Activated T-helper 2 cell treated with anti-CD3 and anti-CD28 coated beads, Interferon-gamma antibody, Interleukin-2, Interleukin-4, amounts not matched to agents 10 μg/mL and 5 μg/mL and 100 μg/mL, durations not matched to agents 14 hours and 24 hours and 36 hours (primary cell): ENCODE results near the gene CIDEC. TPM values are rescaled to one million over a fixed set of nuclear protein-coding genes. Genes with fewer than 3 reads are reported as not detected.
"Not testable (repeated sequence)": the region's sequence is repeated elsewhere in the genome, so short reads cannot be mapped to it uniquely, and the experiment has no call there.

Source experiments
- DNase-seq: peaks from one replicate; pipeline ENCODE4 v3.0.0; 2021; ENCODE audit warnings: low spot score
- H3K27ac Mint-ChIP-seq: one replicate; pipeline ENCODE4 v1.8.0; 2021; ENCODE audit warnings: mixed read lengths
- H3K27me3 Mint-ChIP-seq: one replicate; pipeline ENCODE4 v1.8.0; 2021; ENCODE audit warnings: low read depth, mixed read lengths
- H3K36me3 Mint-ChIP-seq: one replicate; pipeline ENCODE4 v1.8.0; 2021; ENCODE audit warnings: low read depth, mixed read lengths
- H3K4me1 Mint-ChIP-seq: one replicate; pipeline ENCODE4 v1.8.0; 2021; ENCODE audit warnings: low read depth, mixed read lengths
- H3K4me3 Mint-ChIP-seq: one replicate; pipeline ENCODE4 v1.8.0; 2021; ENCODE audit warnings: low read depth, mild to moderate bottlenecking, moderate library complexity, mixed read lengths
- H3K9me3 Mint-ChIP-seq: one replicate; pipeline ENCODE4 v1.8.0; 2021; ENCODE audit warnings: mixed read lengths
- intact Hi-C: fragments of 100-400 bp; cut with micrococcal nuclease; formaldehyde crosslinking; loops from one replicate; pipeline ENCODE4 v1.15.1; 2023
- total RNA-seq: library from RNA; stranded (reverse); gene quantifications from 2 replicates; pipeline ENCODE4 v1.2.3, GENCODE V29; 2022

CIDEC gene
- total RNA-seq, 1 donor from 2014 or later, result not detected

DNA sequence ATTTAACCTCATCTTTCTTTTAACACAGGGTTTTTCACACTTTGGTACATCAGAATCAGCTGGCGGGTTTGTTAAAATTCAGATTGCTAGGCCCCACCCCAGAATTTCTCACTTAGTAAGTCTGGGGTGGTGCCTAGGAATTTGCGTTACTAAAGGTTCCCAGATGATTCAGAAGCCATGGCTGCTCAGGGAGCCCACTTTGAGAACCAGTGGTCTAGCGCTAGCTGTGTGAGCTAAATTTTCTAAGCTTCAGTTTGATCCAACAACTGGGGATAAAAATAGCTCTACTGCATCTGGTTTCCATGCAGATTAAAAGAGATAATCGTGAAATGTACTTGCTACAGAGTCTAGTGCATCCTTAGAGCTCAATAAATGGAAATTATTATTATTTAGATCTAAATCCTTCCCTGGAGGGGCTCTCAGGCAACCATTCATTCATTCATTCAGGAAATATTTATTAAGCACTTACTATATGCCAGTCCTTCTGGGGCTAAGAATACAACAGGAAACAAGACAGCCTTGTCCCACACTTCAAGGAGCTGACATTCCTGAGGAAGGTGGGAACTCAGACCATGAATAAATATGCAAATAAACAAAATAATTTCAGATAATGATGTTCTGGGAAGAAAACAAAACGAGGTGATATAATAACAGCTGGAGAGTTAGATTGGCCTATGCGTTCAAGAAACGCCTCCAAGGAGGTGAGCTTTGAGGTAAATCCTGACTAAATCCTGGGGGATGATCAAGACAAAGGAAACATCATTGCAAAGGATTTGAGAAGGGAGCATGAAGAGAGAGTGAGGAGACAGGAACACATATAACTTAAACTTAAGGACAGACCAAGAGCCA lies 3.9 kb upstream of the CIDEC start:
- no peak for DNase-seq

DNA sequence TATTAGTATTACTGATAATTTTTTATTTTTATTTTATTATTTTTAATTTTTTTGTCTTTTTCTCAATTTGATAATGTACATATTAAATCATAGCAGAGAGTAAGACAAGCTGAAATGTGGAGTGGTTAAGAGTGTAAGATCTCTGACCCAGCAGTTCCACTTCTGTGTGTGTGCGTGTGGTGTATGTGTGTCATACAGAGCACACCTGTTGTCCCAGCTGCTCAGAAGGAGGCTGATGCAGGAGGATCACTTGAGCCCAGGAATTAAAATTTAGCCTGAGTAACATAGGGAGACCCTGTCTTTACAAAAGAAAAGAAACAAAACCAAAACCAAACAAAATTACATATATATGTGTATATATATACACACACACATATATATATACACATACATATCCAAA lies 1.4 kb upstream of the CIDEC start:
- H3K27ac Mint-ChIP-seq, result no peak overlapping the region
- intact Hi-C loops, result no loop called here
- no peak for DNase-seq
- no peaks in the 10 kb centered on the region for H3K9me3 Mint-ChIP-seq
- H3K27me3 Mint-ChIP-seq, result peaks cover 3% of the 10 kb centered on the region
- H3K4me1 Mint-ChIP-seq, result no peaks in the 10 kb centered on the region
- no peaks in the 10 kb centered on the region for H3K36me3 Mint-ChIP-seq
- no peak overlapping the region for H3K4me3 Mint-ChIP-seq

More for the DNA sequence above, 3.9 kb upstream of the CIDEC start:
- Mint-ChIP-seq H3K36me3 (no peaks in the 10 kb centered on the region), H3K9me3 (no peaks in the 10 kb centered on the region), H3K4me1 (no peaks in the 10 kb centered on the region), H3K4me3 (no peak overlapping the region), H3K27me3 (peaks cover 3% of the 10 kb centered on the region), H3K27ac (no peak overlapping the region)
- intact Hi-C loops, result no loop called here

DNA sequence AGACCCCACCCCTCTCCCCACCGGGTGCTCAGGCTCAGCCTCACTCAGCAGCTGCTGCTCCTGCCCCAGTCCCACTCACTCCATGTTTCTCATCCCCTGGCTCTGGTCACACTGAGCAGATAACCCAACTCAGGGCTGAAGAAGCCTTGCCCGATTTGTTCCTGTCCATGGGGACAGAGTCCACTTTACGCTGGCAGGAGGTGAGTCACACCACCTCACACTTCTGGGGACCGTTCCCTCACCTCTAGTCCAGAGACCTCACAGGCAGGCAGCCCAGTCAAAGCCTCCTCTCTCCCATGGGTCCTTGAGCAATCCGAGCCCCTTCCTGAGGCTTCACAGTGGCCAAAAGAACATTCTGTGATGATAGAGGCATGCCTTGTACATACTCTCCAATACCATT lies 1.4 kb downstream of the CIDEC start:
- H3K27me3 Mint-ChIP-seq, result peaks cover 2% of the 10 kb centered on the region
- intact Hi-C loops, result no loop called here
- H3K27ac Mint-ChIP-seq, result no peak overlapping the region
- no peaks in the 10 kb centered on the region for H3K9me3 Mint-ChIP-seq
- no peaks in the 10 kb centered on the region for H3K36me3 Mint-ChIP-seq
- H3K4me1 Mint-ChIP-seq, result peaks cover 1% of the 10 kb centered on the region
- no peak overlapping the region for H3K4me3 Mint-ChIP-seq
- DNase-seq, result no peak

DNA sequence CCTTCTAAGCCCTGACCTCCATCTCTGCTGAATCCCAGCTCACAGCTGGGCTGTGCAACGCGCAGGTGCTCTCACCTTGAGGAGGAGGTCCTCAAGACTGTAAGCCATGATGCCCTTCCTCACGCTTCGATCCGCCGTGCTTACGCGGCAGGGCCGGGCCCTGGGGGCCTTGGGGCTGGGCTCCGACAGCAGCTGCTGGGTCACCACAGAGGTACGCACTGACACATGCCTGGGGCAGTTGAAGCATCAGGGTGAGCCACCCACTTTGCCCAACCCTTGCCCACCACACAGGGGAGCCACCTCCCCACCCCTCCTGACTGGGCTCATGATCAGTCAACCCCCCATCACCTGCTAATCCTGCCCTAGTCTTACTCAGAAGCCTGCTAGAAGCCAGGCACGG lies 3.1 kb downstream of the CIDEC start:
- H3K9me3 Mint-ChIP-seq, result no peaks in the 10 kb centered on the region
- peaks cover 2% of the 10 kb centered on the region for H3K27me3 Mint-ChIP-seq
- H3K4me3 Mint-ChIP-seq, result no peak overlapping the region
- intact Hi-C loops, result no loop called here
- H3K27ac Mint-ChIP-seq, result no peak overlapping the region
- no peak for DNase-seq
- peaks cover 1% of the 10 kb centered on the region for H3K4me1 Mint-ChIP-seq
- no peaks in the 10 kb centered on the region for H3K36me3 Mint-ChIP-seq

DNA sequence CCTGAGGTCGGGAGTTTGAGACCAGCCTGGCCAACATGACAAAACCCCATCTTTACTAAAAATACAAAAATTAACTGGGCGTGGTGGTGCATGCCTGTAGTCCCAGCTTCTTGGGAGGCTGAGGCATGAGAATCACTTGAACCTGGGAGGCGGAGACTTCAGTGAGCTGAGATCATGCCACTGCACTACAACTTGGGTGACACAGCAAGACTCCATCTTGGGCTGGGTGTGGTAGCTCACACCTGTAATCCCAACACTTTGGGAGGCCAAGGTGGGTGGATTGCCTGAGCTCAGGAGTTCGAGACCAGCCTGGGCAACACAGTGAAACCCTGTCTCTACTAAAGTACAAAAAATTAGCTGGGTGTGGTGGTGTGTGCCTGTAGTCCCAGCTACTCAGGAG lies 3.8 kb downstream of the CIDEC start:
- H3K36me3 Mint-ChIP-seq, H3K4me1 Mint-ChIP-seq, DNase-seq, H3K27me3 Mint-ChIP-seq, H3K9me3 Mint-ChIP-seq, H3K4me3 Mint-ChIP-seq, H3K27ac Mint-ChIP-seq, intact Hi-C loops: not testable (repeated sequence)

DNA sequence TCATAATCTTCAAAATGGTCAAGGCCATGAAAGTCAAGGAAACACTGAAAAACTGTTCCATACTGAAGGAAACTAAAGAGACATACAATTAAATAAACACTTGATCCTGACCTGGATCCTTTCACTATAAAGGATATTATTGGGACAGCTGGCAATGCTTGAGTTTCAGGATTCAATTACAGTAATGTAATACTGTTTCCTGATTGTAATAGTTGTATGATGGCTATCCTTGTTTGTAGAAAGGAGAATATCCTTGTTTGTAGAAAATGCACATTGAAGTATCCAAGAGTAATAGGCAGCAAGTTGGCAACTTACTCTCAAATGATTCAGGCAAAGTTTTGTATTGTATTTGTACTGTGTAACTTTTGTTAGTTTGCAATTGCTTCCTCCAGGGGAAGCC lies 4.6 kb downstream of the CIDEC start:
- DNase-seq, result no peak
- intact Hi-C loops, result no loop called here
- H3K36me3 Mint-ChIP-seq, result no peaks in the 10 kb centered on the region
- no peak overlapping the region for H3K27ac Mint-ChIP-seq
- H3K27me3 Mint-ChIP-seq, result peaks cover 2% of the 10 kb centered on the region
- H3K4me1 Mint-ChIP-seq, result peaks cover 1% of the 10 kb centered on the region
- H3K9me3 Mint-ChIP-seq, result no peaks in the 10 kb centered on the region
- H3K4me3 Mint-ChIP-seq, result no peak overlapping the region

DNA sequence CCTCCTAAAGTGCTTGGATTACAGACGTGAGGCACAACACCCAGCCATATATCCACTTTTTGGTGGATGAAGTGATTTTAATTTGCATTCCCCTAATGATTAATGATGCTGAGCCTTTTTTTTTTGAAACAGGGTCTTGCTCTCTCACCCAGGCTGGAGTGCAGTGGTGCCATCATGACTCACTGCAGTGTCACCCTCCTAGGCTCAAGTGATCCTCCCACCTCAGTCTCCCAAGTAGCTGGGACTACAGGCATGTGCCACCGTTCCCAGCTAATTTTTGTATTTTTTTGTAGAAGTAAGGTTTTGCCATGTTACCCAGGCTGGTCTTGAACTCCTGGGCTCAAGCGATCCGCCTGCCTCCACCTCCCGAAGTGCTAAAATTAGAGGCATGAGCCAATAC lies 8.0 kb downstream of the CIDEC start:
- not testable (repeated sequence) for H3K4me3 Mint-ChIP-seq

DNA sequence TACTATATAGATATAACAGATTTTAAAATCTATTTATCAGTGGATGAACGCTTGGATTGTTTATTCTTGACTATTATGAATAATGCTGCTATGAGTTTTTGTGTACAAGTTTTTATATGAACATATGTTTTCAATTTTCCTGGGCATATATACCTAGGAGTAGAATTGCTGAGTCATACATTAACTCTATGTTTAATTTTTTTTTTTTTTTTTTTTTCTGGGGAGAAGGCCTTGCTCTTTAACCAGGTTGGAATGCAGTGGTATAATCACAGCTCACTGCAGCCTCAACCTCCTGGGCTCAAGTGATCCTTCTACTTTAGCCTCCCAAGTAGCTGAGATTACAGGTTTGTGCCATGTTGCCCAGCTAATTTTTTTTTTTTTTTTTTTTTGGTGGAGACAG lies 9.1 kb downstream of the CIDEC start:
- H3K4me1 Mint-ChIP-seq, result peaks cover 1% of the 10 kb centered on the region
- intact Hi-C loops, result no loop called here
- peaks cover 4% of the 10 kb centered on the region for H3K27me3 Mint-ChIP-seq
- no peaks in the 10 kb centered on the region for H3K36me3 Mint-ChIP-seq
- no peaks in the 10 kb centered on the region for H3K9me3 Mint-ChIP-seq
- H3K27ac Mint-ChIP-seq, result no peak overlapping the region
- no peak overlapping the region for H3K4me3 Mint-ChIP-seq
- no peak for DNase-seq

More for the DNA sequence above, 8.0 kb downstream of the CIDEC start:
- H3K4me1 Mint-ChIP-seq, DNase-seq, H3K9me3 Mint-ChIP-seq, intact Hi-C loops, H3K27me3 Mint-ChIP-seq, H3K36me3 Mint-ChIP-seq, H3K27ac Mint-ChIP-seq: not testable (repeated sequence)

DNA sequence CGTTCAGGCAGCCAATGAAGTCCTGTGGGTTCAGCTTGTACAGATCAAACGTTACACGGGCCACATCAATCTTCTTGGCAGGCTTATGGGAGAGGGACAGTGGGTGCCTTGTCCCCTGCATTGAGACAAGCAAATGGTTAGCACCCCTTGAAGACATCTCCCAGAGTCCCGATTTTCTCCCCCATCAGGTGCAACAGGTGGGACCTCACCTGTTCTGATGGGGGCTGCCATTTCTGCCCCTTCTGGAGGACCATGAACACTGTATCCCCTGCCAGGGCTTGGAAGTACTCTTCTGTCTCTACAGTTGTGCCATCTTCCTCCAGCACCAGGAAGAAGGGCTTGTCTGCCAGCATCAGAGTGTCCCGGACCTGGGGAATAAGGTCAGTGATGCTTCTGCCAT lies 10.1 kb downstream of the CIDEC start:
- H3K36me3 Mint-ChIP-seq, result no peaks in the 10 kb centered on the region
- H3K27me3 Mint-ChIP-seq, result peaks cover 2% of the 10 kb centered on the region
- no peaks in the 10 kb centered on the region for H3K4me1 Mint-ChIP-seq
- no peak overlapping the region for H3K27ac Mint-ChIP-seq
- H3K9me3 Mint-ChIP-seq, result no peaks in the 10 kb centered on the region
- intact Hi-C loops, result no loop called here
- no peak overlapping the region for H3K4me3 Mint-ChIP-seq
- DNase-seq, result no peak

DNA sequence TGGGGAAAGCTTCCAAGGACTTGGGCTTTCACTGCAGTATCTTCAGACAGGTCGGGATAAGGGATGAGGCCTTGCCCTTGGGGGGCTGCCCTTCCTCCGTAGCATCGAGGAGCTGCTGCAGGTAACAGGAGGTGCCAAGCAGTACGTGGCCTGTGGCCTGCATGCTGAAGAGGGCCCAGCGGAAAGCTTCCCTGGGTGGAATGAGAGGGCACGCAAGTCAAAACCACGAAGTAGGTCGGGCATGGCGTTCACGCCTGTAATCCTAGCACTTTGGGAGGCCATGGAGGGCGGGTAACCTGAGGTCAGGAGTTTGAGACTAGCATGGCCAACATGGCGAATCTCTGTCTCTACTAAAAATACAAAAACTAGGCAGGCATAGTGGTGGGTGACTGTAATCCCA lies 12.9 kb downstream of the CIDEC start:
- H3K4me1 Mint-ChIP-seq, result no peaks in the 10 kb centered on the region
- no peaks in the 10 kb centered on the region for H3K36me3 Mint-ChIP-seq
- H3K9me3 Mint-ChIP-seq, result no peaks in the 10 kb centered on the region
- no peak for DNase-seq
- no peak overlapping the region for H3K27ac Mint-ChIP-seq
- intact Hi-C loops, result no loop called here
- no peak overlapping the region for H3K4me3 Mint-ChIP-seq
- H3K27me3 Mint-ChIP-seq, result peaks cover 7% of the 10 kb centered on the region

DNA sequence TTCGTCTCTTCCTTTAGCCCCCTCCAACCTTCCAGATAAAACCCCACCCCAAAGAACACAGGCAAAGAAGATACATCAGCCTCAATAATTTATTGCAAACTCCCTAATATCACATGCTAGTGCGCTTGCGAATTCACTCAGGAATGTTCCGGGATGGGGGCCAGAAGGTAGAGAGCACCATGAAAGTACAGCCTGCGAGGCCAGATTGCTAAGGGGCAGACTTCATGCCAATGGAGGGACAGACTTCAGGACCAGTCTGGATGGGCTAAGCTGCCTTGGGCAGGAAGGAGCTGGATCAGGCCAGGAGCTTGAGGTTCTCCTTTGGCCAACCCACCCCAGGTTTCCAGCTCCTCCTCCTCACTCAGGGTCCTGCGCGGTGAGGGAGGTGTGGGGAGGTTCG lies 13.4 kb downstream of the CIDEC start:
- Mint-ChIP-seq H3K4me1 (no peaks in the 10 kb centered on the region), H3K36me3 (no peaks in the 10 kb centered on the region), H3K4me3 (no peak overlapping the region), H3K9me3 (no peaks in the 10 kb centered on the region), H3K27ac (no peak overlapping the region), H3K27me3 (peaks cover 11% of the 10 kb centered on the region)
- no peak for DNase-seq
- intact Hi-C loops, result no loop called here

DNA sequence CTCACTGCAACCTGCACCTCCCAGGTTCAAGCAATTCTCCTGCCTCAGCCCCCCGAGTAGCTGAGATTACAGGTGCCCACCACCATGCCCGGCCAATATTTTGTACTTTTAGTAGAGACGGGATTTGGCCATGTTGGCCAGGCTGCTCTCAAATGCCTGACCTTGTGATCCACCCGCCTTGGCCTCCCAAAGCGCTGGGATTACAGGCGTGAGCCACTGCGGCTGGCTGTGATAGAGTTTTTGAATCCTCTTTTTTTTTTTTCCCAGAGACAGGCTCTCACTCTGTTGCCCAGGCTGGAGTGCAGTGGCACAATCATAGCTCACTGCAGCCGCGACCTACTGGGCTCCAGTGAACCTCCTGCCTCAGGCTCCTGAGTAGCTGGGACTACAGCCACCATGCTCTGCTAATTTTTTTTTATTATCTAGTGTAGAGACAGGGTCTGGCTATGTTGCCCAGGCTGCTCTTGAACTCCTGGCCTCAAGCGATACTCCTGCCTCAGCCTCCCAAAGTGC lies 14.9 kb downstream of the CIDEC start:
- intact Hi-C loops, result not testable (repeated sequence)

DNA sequence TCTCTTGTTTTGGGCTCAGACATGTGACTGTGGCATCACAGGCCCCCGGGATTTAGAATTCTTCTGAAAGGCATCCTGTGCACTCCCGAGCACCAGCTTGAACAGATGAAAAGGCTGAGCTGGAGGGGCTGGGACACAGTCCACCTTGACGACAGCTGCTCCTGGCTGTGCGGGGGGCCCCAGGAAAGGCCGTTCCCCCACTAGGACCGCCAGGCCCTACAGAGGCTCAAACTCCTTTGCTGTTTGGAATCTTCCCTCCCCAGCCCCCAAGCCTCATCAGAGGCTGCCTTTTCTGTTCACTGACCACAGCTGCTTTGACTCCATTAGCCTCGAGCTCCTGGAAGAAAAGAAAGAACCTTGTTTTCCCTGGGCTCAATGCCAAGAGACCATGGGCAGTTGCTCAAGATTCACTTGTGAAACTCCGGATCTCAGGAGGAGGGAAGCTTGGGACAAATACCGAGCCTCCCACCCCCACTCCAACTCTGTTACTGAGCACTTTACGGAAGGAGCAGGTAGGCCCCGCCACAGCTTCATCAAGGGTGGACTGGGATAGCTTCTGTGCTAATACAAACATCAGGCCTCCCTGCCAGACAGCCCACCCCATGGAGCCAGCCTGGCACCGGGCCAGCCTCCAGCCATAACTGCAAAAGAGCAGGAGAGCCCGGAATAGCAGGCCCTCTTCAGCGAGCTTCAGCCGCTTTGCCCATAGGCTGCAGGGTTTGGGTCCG lies 15.7 kb downstream of the CIDEC start:
- DNase-seq, result no peak
- no peak overlapping the region for H3K27ac Mint-ChIP-seq
- H3K4me3 Mint-ChIP-seq, result no peak overlapping the region
- H3K9me3 Mint-ChIP-seq, result no peaks in the 10 kb centered on the region
- intact Hi-C loops, result no loop called here
- no peaks in the 10 kb centered on the region for H3K4me1 Mint-ChIP-seq
- H3K27me3 Mint-ChIP-seq, result peaks cover 11% of the 10 kb centered on the region
- H3K36me3 Mint-ChIP-seq, result no peaks in the 10 kb centered on the region

More for the DNA sequence above, 14.9 kb downstream of the CIDEC start:
- DNase-seq, H3K4me3 Mint-ChIP-seq, H3K9me3 Mint-ChIP-seq, H3K4me1 Mint-ChIP-seq, H3K36me3 Mint-ChIP-seq, H3K27ac Mint-ChIP-seq: not testable (repeated sequence)
- peaks cover 11% of the 10 kb centered on the region for H3K27me3 Mint-ChIP-seq
